HUDEP-2 (cell line): Measurements from ENCODE around the gene RWDD1.

Experiments
- DNase-seq, 76 experiments: peaks; one replicate each; lab custom pipeline; 2025; ENCODE audit not compliant: unreplicated experiment in 76 of 76; lab: John Stamatoyannopoulos, UW

Gene RWDD1, protein sequence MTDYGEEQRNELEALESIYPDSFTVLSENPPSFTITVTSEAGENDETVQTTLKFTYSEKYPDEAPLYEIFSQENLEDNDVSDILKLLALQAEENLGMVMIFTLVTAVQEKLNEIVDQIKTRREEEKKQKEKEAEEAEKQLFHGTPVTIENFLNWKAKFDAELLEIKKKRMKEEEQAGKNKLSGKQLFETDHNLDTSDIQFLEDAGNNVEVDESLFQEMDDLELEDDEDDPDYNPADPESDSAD

DNA sequence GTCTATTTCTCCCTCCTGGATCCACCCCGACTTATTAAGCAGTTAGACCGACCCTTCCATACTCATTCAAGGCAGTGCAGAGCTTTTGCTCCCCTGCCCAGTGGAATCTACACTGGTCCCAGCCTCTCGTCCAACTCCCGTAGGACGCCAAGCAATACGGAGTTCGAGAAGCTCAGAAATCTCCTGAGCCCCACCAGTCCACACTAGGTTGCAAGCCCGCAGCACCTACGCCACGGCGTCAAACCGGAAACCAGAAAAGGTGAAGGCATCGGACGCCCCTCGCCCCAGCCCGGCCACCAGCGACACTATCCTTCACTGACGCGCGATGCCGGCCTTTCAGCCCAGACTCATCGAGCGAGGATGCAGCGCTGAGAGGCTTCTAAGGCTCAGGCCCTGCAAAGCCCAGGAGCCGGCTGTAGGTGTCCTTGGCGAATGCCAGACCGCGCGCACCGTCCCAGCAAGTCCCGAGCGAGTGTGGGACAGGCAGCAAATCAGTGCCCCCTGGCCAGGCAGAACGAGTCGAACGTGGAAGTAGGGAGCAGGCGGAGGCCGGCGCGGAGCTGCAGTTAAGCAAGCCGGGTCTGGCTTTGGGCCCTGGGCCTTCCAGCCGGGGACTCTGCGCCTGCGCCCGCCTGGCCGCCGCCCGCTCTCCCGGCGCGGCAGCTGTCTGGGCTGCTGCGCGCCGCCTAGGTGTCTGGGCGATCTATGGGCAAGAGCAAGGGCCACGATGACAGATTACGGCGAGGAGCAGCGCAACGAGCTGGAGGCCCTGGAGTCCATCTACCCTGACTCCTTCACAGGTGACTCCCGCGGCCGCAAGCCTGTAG lies at the start of gene RWDD1:
RWDD1 (plus strand) TSS at position 649 of the 827 bp plus-strand sequence; CDS start at position 728, 79 bp downstream.
- peak; percentile 72 to 100 (median 99) for DNase-seq

DNA sequence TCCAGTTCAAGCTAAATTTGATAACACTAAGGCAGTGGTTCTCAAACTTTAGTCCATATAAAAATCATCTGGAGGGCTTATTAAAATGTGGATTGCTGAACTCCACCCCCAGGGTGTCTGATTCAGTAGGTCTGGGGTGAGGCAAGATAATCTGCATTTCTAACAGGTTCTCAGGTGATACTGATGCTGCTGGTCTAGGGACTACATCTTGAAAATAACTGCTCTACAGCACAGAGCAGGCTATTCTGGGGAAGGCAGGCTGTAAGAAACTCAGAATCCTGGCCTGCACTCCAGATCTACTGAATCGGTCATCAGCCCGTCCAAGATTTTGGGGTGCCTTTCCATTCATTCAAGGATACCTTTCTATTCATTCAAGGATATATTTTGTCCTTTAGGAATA lies 48.4 kb upstream of the RWDD1 start:
- DNase-seq = no peak

DNA sequence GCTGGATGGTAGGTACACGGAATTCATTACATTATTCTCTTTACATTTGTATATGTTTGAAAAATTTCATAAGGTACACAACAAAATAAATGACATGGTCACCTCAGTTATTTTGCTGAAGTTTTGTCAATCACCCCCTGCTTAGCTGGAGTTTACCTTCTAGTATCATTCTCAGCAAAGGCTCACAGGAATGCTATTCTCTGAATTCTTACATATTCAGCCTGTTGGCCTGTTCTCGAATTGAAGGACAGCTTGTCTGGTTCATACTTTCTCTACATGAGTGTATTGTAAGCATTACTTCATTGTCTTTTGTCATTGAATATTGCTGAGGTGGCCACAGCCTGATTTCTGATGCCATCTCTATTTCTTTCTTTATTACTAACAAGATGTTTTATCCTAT lies 47.1 kb upstream of the RWDD1 start:
- DNase-seq = no peak

DNA sequence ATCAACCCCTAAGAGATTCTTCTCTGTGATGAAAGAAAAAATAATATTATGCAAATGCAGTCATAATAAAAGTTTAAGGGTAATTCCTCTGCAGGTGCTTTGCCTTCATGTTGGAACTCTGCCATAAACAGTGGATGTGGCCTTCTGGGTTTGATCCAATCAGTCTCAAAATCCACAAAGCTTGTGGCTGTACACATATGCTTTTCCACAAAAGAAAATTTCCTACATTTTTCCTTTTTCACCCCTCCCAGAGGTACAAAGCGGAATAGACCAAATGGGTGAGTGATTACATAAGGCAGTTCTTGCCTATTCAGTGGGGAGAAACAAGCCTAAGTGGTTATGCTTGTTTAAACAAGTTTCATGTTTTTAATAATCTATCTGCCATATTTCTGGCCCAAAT lies 43.2 kb upstream of the RWDD1 start:
- DNase-seq = no peak

DNA sequence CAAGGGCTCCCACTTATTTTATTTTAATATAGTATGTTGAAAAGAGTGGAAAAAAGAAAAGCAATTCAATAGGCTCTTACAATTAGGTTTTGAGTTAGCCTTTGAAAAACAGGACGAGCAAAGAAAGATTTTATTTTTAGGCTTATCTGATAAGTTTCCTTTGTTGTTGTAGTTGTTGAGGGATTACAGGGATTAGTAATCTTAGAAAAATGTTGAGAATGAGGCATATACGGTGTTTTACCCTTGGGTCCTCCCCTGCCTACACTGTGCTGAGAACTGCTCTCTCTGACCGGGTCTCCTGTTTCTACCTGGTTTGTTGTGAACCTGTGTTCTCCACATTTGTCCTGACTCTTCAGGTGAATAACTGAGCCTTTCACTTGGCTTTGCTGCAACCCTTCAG lies 42.5 kb upstream of the RWDD1 start:
- DNase-seq = no peak

DNA sequence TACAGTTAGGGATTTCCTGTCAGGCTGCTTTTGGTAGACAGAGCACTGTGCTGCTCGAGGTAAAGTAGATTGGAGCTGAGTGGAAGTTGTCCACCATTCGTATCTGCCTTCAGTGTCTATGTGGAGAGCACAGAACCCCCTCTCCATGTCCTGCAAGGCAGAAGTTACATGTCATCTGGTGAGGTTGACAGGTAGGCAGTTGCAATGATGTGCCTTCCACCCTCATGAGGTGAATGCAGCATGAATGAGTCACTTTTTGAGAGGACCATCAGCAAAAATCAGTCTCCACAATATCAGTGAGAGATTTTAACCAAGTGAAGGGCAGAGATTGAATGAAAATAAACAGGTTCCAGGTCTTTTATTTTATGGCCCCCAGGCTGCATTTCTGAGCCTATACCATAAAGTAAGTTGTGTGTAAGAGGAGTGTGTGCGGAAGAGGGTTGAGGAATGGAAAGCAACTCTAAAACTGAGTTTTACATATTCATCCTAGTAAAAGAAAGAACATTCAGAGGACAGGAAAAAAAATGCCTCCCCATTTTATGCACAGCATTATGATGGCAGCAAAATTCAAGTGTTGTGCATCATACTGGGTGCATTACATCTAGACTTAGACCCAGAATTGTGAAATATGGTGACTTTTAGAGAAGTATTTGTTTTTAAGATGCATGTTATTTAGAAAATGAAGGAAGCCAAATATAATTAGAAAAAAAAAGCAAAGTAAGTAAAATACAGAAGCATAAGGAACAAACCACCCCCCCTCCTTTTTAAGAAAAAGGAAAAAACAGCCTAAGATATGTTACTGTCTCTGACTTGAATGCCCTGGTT lies 41.6 kb upstream of the RWDD1 start:
- DNase-seq = no peak

DNA sequence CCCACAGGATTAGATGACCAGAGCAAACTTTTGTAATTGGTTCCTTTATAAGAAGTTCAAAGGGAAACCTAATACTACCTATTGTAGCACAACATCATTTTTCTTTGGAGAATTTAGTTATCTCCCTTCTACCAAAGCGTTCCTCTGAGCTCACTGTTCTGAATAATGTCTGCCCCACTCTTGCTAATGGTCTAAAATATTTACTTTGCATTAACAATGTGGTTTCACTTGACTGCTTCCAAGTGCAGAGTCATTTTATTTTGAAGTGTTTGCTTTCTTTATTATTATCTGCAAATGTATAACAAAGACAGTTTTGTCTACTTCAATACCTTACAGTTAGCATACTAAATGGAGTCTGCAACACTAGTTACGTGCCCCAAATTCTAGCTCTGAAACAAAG lies 40.9 kb upstream of the RWDD1 start:
- DNase-seq = no peak

DNA sequence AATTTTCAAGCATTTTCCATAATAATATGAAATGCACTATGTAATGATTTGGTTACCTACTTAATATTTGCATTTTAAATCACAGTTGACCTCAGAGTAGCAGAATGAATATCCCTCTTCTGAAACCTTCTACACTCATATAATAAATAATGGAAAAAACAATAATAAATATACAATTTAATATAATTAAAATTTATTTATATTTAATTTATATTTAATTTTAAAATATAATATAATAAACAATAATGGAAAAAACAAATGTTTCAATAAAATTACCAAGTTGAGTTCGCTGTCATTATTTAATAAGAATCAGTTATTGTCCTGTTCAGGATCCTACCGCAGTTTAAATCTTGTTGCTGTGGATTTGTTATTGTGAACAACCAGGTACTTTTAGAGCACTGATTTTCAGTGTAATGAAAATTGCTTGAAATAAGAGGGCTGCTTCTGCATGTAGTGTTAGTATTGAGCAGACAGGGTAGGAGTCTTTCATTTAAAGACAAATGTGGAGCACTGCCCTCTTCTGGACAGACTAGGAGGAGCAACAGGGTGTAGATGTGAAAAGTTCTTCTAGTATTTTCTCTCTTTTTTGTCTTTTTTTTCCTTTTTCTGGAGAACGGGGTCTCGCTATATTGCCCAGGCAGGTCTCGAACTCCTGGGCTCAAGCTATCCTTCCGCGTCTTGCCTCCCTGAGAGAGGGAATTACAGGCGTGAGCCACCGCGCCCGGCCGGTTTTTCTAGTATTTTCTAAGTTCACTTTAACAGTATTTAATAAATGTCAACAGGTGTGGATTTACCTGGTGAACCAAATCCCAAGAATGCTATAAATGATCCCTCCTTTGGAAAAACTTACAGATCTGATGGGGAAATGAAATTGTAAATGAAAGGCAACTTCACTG lies 39.4 kb upstream of the RWDD1 start:
- peak in 53 of 76 experiments; percentile 6 to 81 (median 42) for DNase-seq

DNA sequence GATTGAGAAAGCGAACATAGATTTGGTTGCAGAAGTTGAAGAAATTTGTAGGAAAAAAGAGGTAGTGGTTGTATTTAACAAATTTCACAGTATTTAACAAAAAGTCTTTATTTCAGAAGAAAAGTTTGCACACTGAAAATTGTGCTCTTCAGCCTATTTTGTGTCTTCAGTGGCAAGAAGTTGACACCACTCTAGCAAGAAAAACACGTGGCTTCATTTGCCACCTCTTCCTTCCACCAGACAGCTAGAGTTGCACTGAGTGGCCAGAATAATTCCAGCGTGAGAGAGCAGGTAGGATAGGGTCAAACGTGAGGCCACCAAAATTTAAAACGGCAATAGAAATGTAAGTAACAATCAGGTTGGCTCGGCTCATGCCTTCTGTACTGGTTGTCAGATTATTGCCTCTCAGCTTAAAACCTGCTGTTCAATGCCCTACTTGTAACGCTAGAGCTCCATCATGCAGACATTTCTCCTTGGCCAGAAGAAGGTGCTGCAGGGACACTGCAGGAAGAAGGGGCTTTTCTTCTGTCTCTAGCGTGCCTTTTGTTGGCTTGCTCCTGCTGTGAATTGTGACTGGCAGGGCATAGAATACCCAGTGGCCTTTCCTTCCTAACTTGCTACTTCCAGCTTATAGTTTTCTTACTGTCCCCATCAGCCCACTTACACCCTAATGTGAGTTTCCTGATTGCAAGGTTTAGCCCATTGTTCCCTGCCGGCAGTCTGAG lies 37.9 kb upstream of the RWDD1 start:
- no peak for DNase-seq

DNA sequence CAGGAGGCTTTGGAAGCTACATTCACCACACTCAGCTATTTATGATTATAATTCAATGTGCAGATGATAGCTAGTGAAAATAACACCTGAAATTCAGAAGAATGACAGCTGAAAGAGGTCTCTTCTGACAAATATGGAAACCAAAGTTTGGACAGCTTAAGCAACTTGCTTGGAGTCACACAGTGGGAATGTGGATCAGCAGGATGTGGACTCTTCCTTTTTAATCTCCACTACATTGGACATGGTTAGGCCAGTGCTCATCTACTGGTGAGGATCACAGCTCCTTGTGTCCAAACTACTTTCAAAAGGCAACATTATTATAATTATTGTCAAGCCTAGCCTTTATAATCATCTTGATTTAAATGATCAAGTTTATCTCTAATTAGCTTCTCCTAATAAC lies 36.2 kb upstream of the RWDD1 start:
- no peak for DNase-seq

DNA sequence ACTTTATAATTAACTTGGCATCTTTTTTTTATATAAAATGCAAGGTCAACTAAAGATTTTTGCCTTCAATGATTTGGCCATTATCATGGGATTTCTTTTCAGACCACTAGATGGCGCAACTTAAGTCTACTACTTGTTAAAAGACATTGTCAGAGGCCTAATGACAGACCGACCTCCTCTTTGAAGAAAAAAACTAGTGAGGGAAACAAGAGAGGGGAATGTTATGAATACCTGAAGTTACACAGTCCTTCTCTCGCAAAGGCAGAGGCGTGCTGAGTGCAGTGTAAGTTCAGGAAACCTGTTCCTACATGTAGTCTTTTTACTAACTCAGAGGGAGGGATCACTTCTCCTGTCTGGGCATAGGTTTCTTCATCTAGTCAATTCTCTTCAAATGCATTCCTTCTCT lies 35.1 kb upstream of the RWDD1 start:
- peak in 34 of 76 experiments; percentile 4 to 70 (median 46) for DNase-seq

DNA sequence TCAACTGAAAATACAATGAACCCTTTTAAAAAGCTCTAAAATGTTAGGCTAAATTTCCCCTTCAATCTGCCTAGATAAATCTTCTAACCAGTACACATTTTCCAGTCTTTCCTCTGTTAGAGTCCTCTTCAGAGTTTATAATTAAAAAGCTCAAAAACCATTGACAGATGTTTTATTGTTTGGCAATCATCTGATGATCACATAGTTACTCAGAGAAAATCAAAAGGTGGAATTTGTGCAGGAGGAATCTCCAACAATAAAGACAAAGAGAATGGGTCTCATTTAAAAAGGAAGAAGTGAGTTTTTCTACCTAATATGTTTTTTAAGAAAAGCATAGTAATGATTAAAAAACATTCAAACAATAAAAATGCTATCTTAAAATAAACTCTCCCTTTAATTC lies 28.9 kb upstream of the RWDD1 start:
- no peak for DNase-seq

DNA sequence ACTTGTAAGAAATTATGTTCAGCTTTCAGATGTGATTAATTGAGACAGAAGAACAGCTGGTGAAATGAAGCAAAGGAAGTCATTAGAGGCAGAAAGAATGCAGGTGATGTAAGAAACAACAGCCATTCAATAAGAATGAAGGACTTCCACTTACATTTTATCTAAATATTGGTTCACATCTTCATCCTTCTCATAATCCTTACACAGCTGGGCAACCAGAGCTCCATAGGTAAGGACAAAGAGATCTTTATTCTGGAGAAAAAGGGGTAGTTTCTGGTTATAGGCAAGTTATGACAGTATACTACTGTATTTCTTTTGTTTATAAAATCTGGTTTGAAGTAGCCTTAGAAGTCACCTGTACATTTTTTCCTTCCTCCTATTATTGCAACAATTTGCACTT lies 28.2 kb upstream of the RWDD1 start:
- no peak for DNase-seq

DNA sequence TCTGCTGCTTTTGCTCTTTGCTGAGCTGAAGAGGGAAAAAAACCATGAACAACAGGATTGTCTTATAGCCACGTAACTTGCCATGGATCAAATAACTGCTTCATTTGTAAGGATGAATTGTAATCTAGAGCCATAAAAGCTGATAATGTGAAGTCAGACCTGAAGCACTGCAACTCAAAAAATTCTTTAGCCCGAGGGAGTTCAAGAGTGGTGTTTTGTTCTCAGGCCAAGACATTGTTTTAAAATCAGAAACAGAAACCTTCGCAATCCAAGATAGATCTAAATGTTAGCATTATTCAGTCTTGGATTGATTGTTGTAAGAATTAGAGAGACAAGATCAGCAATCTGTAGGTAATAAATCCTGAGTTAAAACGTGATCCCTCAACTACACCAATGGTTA lies 25.7 kb upstream of the RWDD1 start, which contains the start of gene TRAPPC3L:
TRAPPC3L (minus strand) TSS at position 34 of the 400 bp plus-strand sequence. CDS start 170 bp downstream, outside the sequence.
- no peak for DNase-seq

DNA sequence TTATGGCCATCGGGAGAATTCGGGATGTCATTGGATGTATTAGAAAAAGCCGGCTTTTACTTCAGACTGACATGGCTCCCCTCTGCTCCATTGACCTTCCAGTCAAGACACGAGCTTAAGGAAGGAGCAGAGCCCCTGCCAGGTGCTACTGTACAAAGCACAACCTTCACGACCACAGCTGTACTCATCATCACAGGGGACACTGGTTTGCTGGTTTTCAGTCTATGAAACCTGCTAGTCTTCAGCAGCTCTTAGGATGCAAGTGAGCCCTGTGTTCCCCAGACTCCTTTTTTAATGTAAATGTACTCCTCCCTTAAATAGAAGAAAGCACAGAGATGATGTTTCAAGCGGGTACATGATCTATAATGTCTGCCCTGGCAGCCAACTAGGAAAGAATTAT lies 23.9 kb upstream of the RWDD1 start:
- DNase-seq = no peak

DNA sequence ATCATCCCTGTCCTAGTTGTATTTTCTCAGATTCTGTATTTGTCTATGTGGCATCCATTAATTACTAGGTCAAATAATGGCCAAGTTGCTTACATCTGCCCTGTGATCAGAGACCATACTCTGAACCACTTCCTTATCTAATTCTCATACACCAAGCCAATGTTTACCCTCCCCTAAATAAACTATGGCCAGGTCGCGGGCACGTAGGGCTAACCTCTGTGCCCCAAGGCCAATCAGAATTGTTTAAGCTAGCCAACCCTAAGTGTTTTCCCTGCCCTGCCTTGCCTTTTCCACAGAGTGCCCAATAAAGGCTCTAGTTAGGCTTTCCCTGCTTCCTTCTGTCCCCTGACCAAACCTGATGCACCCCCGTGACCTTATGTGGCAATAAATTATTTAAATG lies 20.5 kb upstream of the RWDD1 start:
- no peak for DNase-seq

DNA sequence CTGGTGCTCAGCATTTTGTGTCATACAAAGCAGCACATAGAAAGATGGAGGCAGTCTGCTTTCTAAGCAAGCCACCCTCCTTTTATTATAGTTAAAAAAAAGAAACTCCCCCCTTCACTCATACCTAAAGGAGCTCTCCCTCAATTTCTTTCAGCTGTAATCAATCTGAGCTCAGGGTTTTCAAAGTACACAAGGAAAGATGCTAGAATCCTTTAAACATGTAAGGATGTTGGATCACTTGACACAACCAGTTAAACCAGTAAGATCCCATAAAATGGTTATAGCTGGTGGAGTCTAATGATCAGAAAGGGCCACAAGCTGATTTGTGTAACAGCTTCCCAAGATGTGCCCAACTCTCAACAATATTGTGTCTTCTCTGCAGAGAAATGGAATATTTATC lies 17.9 kb upstream of the RWDD1 start, which contains the start of gene CALHM4:
CALHM4 (plus strand) TSS at position 301 of the 400 bp plus-strand sequence; CDS start at position 344, 43 bp downstream.
- no peak for DNase-seq

DNA sequence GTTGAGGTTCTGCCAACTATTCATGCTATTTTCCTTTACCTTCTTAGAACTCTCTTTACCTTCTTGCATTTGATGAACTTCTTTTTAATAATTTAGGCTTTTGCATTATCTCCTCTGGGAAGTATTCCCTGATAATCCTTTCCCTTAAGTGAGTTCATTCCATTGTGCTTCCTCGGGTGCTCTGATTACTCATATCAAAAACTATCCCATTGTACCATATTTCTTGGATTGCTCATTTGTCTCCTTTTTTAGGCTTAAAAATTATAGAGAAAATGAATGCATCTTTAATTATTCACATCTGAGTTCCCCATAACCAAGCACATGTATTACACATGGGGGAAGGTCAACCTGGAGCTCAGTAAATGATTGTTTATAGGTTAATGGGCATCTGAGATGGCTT lies 15.2 kb upstream of the RWDD1 start:
- DNase-seq = no peak

DNA sequence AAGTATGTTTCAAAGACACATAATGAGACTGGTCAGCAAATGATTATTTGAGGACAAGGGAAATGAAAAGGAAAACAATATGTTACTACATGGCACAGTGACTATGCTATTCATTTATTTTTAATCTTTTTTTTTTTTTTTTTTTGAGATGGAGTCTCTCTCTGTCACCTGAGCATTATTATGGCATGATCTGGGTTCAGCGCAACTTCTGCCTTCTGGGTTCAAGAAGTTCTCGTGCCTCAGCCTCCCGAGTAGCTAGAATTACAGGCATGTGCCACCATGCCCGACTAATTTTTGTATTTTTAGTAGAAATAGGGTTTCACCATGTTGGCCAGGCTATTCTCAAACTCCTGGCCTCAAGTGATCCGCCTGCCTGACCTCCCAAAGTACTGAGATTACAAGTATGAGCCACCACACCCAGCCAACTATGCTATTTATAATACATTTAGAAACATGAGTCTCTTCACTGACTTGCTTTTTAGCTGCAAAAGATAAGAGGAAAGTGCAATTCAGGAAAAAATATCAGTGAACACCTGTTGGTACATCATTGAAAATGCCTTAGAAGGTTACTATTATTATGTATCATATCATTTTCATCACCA lies 14.4 kb upstream of the RWDD1 start:
- no peak for DNase-seq
